Measurements from ENCODE around the gene SUGCT.

SUGCT gene

GRCh38 chr7:40538281-40538680, 403.5 kb downstream of the SUGCT start:
- Histone ChIP-seq H3K9me2 (replicated peaks; ENCODE audit: low read depth, low read length) (no peaks in the 10 kb centered on the region), H4K20me1 (ENCODE audit: insufficient read depth, low read length, poor library complexity, severe bottlenecking) (no peaks in the 10 kb centered on the region), H3K4me3 (ENCODE audit: low read length, poor library complexity, severe bottlenecking) (no peak overlapping the region), H3K27me3 (ENCODE audit: insufficient read depth, low read length, poor library complexity, severe bottlenecking) (no peaks in the 10 kb centered on the region), H3K9me3 (ENCODE audit: insufficient read depth, low read depth, low read length) (no peaks in the 10 kb centered on the region), H3F3A (ENCODE audit: low read depth) (no peaks in the 10 kb centered on the region), H3K9ac (ENCODE audit: low read depth, low read length, poor library complexity, severe bottlenecking) (no peak overlapping the region), H3K36me3 (ENCODE audit: insufficient read depth, low read length) (no peaks in the 10 kb centered on the region), H3K4me2 (ENCODE audit: low read depth, low read length, poor library complexity, severe bottlenecking) (no peak overlapping the region), H3K4me1 (ENCODE audit: insufficient read depth, low read length, poor library complexity, severe bottlenecking) (peaks cover 4% of the 10 kb centered on the region), H2AFZ (ENCODE audit: low read length) (no peak overlapping the region), H3K79me2 (ENCODE audit: insufficient read depth, low read length) (no peaks in the 10 kb centered on the region)
- no peak for TF ChIP-seq EZH2phosphoT487 (IDR thresholded peaks at IDR 0.05; ENCODE audit: borderline replicate concordance)
- no peak for TF ChIP-seq CTCF (conservative IDR thresholded peaks at IDR 0.05; ENCODE audit: low read length)

GRCh38 chr7:40541336-40541735, 406.5 kb downstream of the SUGCT start:
- H3K27me3 ChIP-seq (ENCODE audit: insufficient read depth, low read length, poor library complexity, severe bottlenecking) = no peaks in the 10 kb centered on the region
- H3K4me1 ChIP-seq (ENCODE audit: insufficient read depth, low read length, poor library complexity, severe bottlenecking) = no peaks in the 10 kb centered on the region
- H3K9me3 ChIP-seq (ENCODE audit: insufficient read depth, low read depth, low read length) = no peaks in the 10 kb centered on the region
- H4K20me1 ChIP-seq (ENCODE audit: insufficient read depth, low read length, poor library complexity, severe bottlenecking) = no peaks in the 10 kb centered on the region
- no peak overlapping the region for H3K4me2 ChIP-seq (ENCODE audit: low read depth, low read length, poor library complexity, severe bottlenecking)
- H3F3A ChIP-seq (ENCODE audit: low read depth) = no peaks in the 10 kb centered on the region
- no peak overlapping the region for H3K9ac ChIP-seq (ENCODE audit: low read depth, low read length, poor library complexity, severe bottlenecking)
- no peak overlapping the region for H2AFZ ChIP-seq (ENCODE audit: low read length)
- H3K4me3 ChIP-seq (ENCODE audit: low read length, poor library complexity, severe bottlenecking) = no peak overlapping the region
- no peaks in the 10 kb centered on the region for H3K36me3 ChIP-seq (ENCODE audit: insufficient read depth, low read length)
- TF ChIP-seq CTCF (conservative IDR thresholded peaks at IDR 0.05; ENCODE audit: low read length) (no peak), EZH2phosphoT487 (IDR thresholded peaks at IDR 0.05; ENCODE audit: borderline replicate concordance) (no peak)
- H3K9me2 ChIP-seq (replicated peaks; ENCODE audit: low read depth, low read length) = no peaks in the 10 kb centered on the region
- no peaks in the 10 kb centered on the region for H3K79me2 ChIP-seq (ENCODE audit: insufficient read depth, low read length)

GRCh38 chr7:40542982-40543741, 408.4 kb downstream of the SUGCT start:
- no peaks in the 10 kb centered on the region for H3K36me3 ChIP-seq (ENCODE audit: insufficient read depth, low read length)
- H3K4me2 ChIP-seq (ENCODE audit: low read depth, low read length, poor library complexity, severe bottlenecking) = no peak overlapping the region
- H3K79me2 ChIP-seq (ENCODE audit: insufficient read depth, low read length) = no peaks in the 10 kb centered on the region
- H3F3A ChIP-seq (ENCODE audit: low read depth) = no peaks in the 10 kb centered on the region
- H3K4me3 ChIP-seq (ENCODE audit: low read length, poor library complexity, severe bottlenecking) = no peak overlapping the region
- H3K4me1 ChIP-seq (ENCODE audit: insufficient read depth, low read length, poor library complexity, severe bottlenecking) = no peaks in the 10 kb centered on the region
- no peak overlapping the region for H2AFZ ChIP-seq (ENCODE audit: low read length)
- H3K9ac ChIP-seq (ENCODE audit: low read depth, low read length, poor library complexity, severe bottlenecking) = no peak overlapping the region
- H3K9me3 ChIP-seq (ENCODE audit: insufficient read depth, low read depth, low read length) = no peaks in the 10 kb centered on the region
- H4K20me1 ChIP-seq (ENCODE audit: insufficient read depth, low read length, poor library complexity, severe bottlenecking) = no peaks in the 10 kb centered on the region
- no peaks in the 10 kb centered on the region for H3K27me3 ChIP-seq (ENCODE audit: insufficient read depth, low read length, poor library complexity, severe bottlenecking)
- no peaks in the 10 kb centered on the region for H3K9me2 ChIP-seq (replicated peaks; ENCODE audit: low read depth, low read length)
- TF ChIP-seq EZH2phosphoT487 (IDR thresholded peaks at IDR 0.05; ENCODE audit: borderline replicate concordance) = no peak
- no peak for TF ChIP-seq CTCF (conservative IDR thresholded peaks at IDR 0.05; ENCODE audit: low read length)
